Measurements from ENCODE around the gene EDC3. TPM values are rescaled to one million over a fixed set of nuclear protein-coding genes. Genes with fewer than 3 reads are reported as not detected.
A peak's percentile ranks its signal among the peaks of the same experiment; 100 is the strongest.

Gene EDC3
- total RNA-seq, 1 experiment from 2014 or later = 45.1 TPM

- ChIA-PET CTCF (no interaction called here), RAD21 (ENCODE audit: low non-redundant PET in 1 of 2, low total read pairs in 2 of 2, uncharacterized antibody in 2 of 2, unreplicated experiment in 2 of 2) (no interaction called here), POLR2A (no interaction called here)
- H3K9me3 ChIP-seq (ENCODE audit: control insufficient read depth in 1 of 2, insufficient read depth in 1 of 2, low read depth in 1 of 2, low read length in 2 of 2) = no peaks in the 10 kb centered on the region
- TF ChIP-seq SP1 (IDR thresholded peaks at IDR 0.05; ENCODE audit: low read depth) (no peak), CBX3 (IDR thresholded peaks at IDR 0.05; ENCODE audit: low read depth) (no peak), ATF3 (IDR thresholded peaks at IDR 0.05) (no peak), JUND (IDR thresholded peaks at IDR 0.05) (no peak), FOSL1 (IDR thresholded peaks at IDR 0.05; ENCODE audit: low read depth) (no peak), ZNF274 (IDR thresholded peaks at IDR 0.05; ENCODE audit: low read depth, low read length) (no peak)
- TF ChIP-seq, protein P1, sequence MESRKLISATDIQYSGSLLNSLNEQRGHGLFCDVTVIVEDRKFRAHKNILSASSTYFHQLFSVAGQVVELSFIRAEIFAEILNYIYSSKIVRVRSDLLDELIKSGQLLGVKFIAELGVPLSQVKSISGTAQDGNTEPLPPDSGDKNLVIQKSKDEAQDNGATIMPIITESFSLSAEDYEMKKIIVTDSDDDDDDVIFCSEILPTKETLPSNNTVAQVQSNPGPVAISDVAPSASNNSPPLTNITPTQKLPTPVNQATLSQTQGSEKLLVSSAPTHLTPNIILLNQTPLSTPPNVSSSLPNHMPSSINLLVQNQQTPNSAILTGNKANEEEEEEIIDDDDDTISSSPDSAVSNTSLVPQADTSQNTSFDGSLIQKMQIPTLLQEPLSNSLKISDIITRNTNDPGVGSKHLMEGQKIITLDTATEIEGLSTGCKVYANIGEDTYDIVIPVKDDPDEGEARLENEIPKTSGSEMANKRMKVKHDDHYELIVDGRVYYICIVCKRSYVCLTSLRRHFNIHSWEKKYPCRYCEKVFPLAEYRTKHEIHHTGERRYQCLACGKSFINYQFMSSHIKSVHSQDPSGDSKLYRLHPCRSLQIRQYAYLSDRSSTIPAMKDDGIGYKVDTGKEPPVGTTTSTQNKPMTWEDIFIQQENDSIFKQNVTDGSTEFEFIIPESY (IDR thresholded peaks at IDR 0.05; ENCODE audit: extremely low read depth, insufficient replicate concordance, low read length) = no peak
- H4K20me1 ChIP-seq (ENCODE audit: insufficient read depth) = no peaks in the 10 kb centered on the region
- peaks cover 47 to 65% of the 10 kb centered on the region in 2 experiments for H3K36me3 ChIP-seq (ENCODE audit: control insufficient read depth in 1 of 2, insufficient read depth in 2 of 2, low read length in 2 of 2)
- H3K4me1 ChIP-seq (ENCODE audit: control insufficient read depth in 1 of 2, insufficient read depth in 2 of 2, low read length in 2 of 2) = no peaks in the 10 kb centered on the region; a peak in 1 of 4 replicates
- no peak overlapping the region for H2AFZ ChIP-seq (ENCODE audit: low read depth, low read length, poor library complexity, severe bottlenecking)
- no peak overlapping the region for H3K27ac ChIP-seq (ENCODE audit: low read depth, low read length)
- no peak overlapping the region for H3K4me2 ChIP-seq (ENCODE audit: low read length)
- no peaks in the 10 kb centered on the region for H3K9me2 ChIP-seq (ENCODE audit: insufficient read depth)
- H3K9ac ChIP-seq (ENCODE audit: low read length) = no peak overlapping the region
- H3K4me3 ChIP-seq (replicated peaks in 1 of 2; ENCODE audit: low read depth in 1 of 2, low read length in 2 of 2) = no peak overlapping the region
- no TSS peak for BruUV-seq (replicated peaks)
- ATAC-seq = no peak
- peaks cover 7% of the 10 kb centered on the region; the same call in 1 of the 2 replicates for H3K79me2 ChIP-seq (ENCODE audit: insufficient read depth, low read length)
- no peak for DNase-seq (ENCODE audit: low read depth, low spot score)
- intact Hi-C loops (cut with micrococcal nuclease) = no loop called here
- H3K27me3 ChIP-seq (ENCODE audit: insufficient read depth, low read length) = no peaks in the 10 kb centered on the region
Measured at GRCh38 chr15:74628199-74628598, 67.6 kb downstream of the EDC3 start.

DNA sequence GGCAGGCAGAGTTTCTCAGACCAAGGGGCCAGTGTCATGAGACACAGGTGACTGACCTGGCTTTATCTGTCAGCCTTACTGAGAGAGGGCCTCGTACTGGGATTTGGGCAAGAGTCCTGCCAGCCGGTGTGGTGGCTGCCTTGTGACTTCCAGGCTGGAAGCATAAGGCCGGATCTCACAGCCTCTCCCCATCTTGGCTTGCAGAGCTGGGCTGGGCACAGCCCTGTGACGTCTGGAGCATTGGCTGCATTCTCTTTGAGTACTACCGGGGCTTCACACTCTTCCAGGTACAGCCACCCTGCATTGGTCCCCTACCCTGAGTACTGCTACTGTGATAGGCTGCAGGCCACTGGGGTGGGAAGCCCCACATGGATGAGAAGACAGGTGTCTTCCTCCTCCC is 68.1 kb downstream of the EDC3 start:
- no peaks in the 10 kb centered on the region; a peak in 1 of 4 replicates for H3K4me1 ChIP-seq (ENCODE audit: control insufficient read depth in 1 of 2, insufficient read depth in 2 of 2, low read length in 2 of 2)
- RAD21 ChIA-PET (ENCODE audit: low non-redundant PET in 1 of 2, low total read pairs in 2 of 2, uncharacterized antibody in 2 of 2, unreplicated experiment in 2 of 2) = no interaction called here
- no peak overlapping the region for H3K4me2 ChIP-seq (ENCODE audit: low read length)
- intact Hi-C loops (cut with micrococcal nuclease) = no loop called here
- no peak overlapping the region for H3K9ac ChIP-seq (ENCODE audit: low read length)
- POLR2A ChIA-PET = no interaction called here
- DNase-seq (ENCODE audit: low read depth, low spot score) (no peak), ATAC-seq (no peak)
- CTCF ChIA-PET = no interaction called here
- no peaks in the 10 kb centered on the region for H3K9me3 ChIP-seq (ENCODE audit: control insufficient read depth in 1 of 2, insufficient read depth in 1 of 2, low read depth in 1 of 2, low read length in 2 of 2)
- no peaks in the 10 kb centered on the region for H4K20me1 ChIP-seq (ENCODE audit: insufficient read depth)
- no peak overlapping the region for H3K4me3 ChIP-seq (replicated peaks in 1 of 2; ENCODE audit: low read depth in 1 of 2, low read length in 2 of 2)
- no peaks in the 10 kb centered on the region for H3K27me3 ChIP-seq (ENCODE audit: insufficient read depth, low read length)
- H3K9me2 ChIP-seq (ENCODE audit: insufficient read depth) = no peaks in the 10 kb centered on the region
- peaks cover 11% of the 10 kb centered on the region for H3K79me2 ChIP-seq (ENCODE audit: insufficient read depth, low read length)
- BruUV-seq (replicated peaks) = no TSS peak
- TF ChIP-seq SRF (IDR thresholded peaks at IDR 0.05; ENCODE audit: low read depth) = no peak
- 0 out of 2 replicates have a peak, but pooled peaks have one; percentile 0 for TF ChIP-seq POLR2AphosphoS5 (IDR thresholded peaks at IDR 0.05; ENCODE audit: low read depth, low read length)
- no peak overlapping the region for H2AFZ ChIP-seq (ENCODE audit: low read depth, low read length, poor library complexity, severe bottlenecking)
- H3K36me3 ChIP-seq (ENCODE audit: control insufficient read depth in 1 of 2, insufficient read depth in 2 of 2, low read length in 2 of 2) = peaks cover 51 to 70% of the 10 kb centered on the region in 2 experiments
- H3K27ac ChIP-seq (ENCODE audit: low read depth, low read length) = no peak overlapping the region
